Measurements from ENCODE around the gene EFHD2.
"Not testable (repeated sequence)": the region's sequence is repeated elsewhere in the genome, so short reads cannot be mapped to it uniquely, and the experiment has no call there.

DNA sequence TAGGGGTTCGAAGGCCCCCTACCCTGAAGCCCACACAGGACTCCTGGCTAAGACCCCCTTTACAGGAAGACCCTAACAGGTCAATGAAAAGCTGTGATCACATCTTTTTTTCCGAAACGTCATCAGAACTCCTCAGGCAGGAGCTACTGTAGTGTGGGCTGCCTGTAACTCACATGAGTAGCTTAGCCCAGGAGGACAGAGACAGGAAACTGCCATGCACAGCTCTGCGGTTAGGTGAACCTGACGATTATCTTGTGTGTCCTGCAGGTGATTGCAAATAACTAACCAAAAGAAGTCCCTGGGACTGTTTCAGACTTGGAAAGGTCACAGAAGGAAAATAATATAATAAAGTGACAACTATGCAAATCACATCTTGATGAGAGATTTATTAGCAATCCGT is 62.0 kb downstream of the EFHD2 start:
- TF ChIP-seq CTCF (conservative IDR thresholded peaks at IDR 0.05); EZH2 (IDR thresholded peaks at IDR 0.05; ENCODE audit: low read depth): not testable (repeated sequence)

Data from PC-9 (cell line).